AML-193 (cell line): ENCODE results near the gene EHHADH.

Experiments
- DNase-seq, 2 experiments: peaks; one replicate each; lab custom pipeline; 2025; lab: John Stamatoyannopoulos, UW

Gene EHHADH

GRCh38 chr3:185145511-185145910 is 108.3 kb downstream of the EHHADH start:
- DNase-seq = no peak

GRCh38 chr3:185144784-185145183 is 109.1 kb downstream of the EHHADH start:
- DNase-seq = no peak
